ENCODE measurements around the gene ASTN2.

The ASTN2 gene

DNA sequence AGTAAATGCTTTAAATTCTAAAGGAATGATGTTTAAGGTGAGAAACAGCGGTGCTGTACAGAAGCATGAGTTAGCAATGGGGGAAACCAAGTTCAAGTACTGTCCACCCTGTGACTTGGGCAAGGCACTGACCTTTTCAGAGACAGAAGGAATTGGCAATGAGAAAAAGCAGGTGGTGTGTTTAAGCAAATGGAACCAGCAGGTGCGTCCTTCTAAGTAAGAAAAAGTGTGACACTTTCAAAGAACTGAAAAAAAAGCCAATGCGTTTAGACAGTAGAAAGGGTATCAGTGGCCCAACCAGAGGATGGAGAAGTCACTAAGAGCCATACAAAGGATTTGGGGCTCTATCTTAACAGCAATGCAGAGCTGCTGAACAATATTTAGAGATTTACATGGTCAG is 1010.6 kb downstream of the ASTN2 start:
- H3K9ac ChIP-seq (ENCODE audit: insufficient read length, low read depth): no peak overlapping the region
- H3K27me3 ChIP-seq (ENCODE audit: insufficient read depth, insufficient read length): no peaks in the 10 kb centered on the region
- H3K4me1 ChIP-seq (ENCODE audit: insufficient read depth, insufficient read length): no peaks in the 10 kb centered on the region
- H3K4me3 ChIP-seq (ENCODE audit: insufficient read length, low read depth): no peak overlapping the region
- no peaks in the 10 kb centered on the region for H3K36me3 ChIP-seq (ENCODE audit: insufficient read depth, insufficient read length, low read length)
- no peak for DNase-seq (ENCODE audit: low read depth, low spot score)
- no peaks in the 10 kb centered on the region for H3K9me3 ChIP-seq (ENCODE audit: insufficient read depth, low read length)
- TF ChIP-seq SUZ12 (IDR thresholded peaks at IDR 0.05; ENCODE audit: extremely low read depth, insufficient read depth, insufficient read length) (no peak), ZNF274 (IDR thresholded peaks at IDR 0.05; ENCODE audit: low read depth, low read length) (no peak), YY1 (IDR thresholded peaks at IDR 0.05; ENCODE audit: insufficient read depth, insufficient read length) (no peak)

DNA sequence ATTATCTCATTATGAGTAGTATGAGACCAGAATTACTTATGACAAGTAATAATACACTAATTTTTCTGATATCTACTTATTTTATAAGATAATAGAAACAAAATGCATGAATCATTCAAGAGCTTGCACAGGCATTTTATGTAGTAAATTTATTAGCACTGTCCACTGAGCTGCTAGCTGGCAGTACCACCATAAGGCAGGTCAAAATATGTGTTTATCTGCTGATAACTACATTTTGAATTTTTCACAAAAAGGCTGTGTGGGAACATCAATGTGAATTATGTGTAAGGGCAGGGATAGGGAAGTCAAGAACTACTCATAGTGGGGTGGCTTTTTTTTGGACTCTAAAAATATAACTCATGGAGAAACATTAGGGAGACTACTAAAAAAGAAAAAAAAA is 1011.7 kb downstream of the ASTN2 start:
- TF ChIP-seq YY1 (IDR thresholded peaks at IDR 0.05; ENCODE audit: insufficient read depth, insufficient read length) (no peak), SUZ12 (IDR thresholded peaks at IDR 0.05; ENCODE audit: extremely low read depth, insufficient read depth, insufficient read length) (no peak), ZNF274 (IDR thresholded peaks at IDR 0.05; ENCODE audit: low read depth, low read length) (no peak)
- H3K9ac ChIP-seq (ENCODE audit: insufficient read length, low read depth): no peak overlapping the region
- no peaks in the 10 kb centered on the region for H3K4me1 ChIP-seq (ENCODE audit: insufficient read depth, insufficient read length)
- H3K36me3 ChIP-seq (ENCODE audit: insufficient read depth, insufficient read length, low read length): peaks cover 7% of the 10 kb centered on the region
- H3K27me3 ChIP-seq (ENCODE audit: insufficient read depth, insufficient read length): no peaks in the 10 kb centered on the region
- H3K9me3 ChIP-seq (ENCODE audit: insufficient read depth, low read length): no peaks in the 10 kb centered on the region
- no peak overlapping the region for H3K4me3 ChIP-seq (ENCODE audit: insufficient read length, low read depth)
- DNase-seq (ENCODE audit: low read depth, low spot score): no peak

DNA sequence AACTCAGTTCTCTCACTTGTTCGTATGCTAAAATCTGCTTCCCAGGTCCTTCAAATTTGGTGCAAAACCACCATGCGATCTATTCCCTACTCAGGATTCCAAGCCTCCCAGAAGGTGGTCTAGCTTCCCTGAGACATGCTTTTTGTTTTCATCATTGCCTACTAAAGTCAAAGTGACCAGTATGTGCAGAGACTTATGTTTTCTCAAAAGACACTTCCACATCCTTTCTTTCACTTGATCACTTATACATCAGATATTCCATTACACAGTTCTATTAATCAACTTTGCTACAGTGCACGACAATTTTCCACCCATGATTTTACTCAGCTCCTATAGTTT is 1019.2 kb downstream of the ASTN2 start:
- Histone ChIP-seq H3K4me3 (ENCODE audit: insufficient read length, low read depth) (no peak overlapping the region), H3K27me3 (ENCODE audit: insufficient read depth, insufficient read length) (no peaks in the 10 kb centered on the region), H3K9me3 (ENCODE audit: insufficient read depth, low read length) (no peaks in the 10 kb centered on the region), H3K36me3 (ENCODE audit: insufficient read depth, insufficient read length, low read length) (peaks cover 55% of the 10 kb centered on the region), H3K9ac (ENCODE audit: insufficient read length, low read depth) (no peak overlapping the region), H3K4me1 (ENCODE audit: insufficient read depth, insufficient read length) (peaks cover 5% of the 10 kb centered on the region)
- TF ChIP-seq SUZ12 (IDR thresholded peaks at IDR 0.05; ENCODE audit: extremely low read depth, insufficient read depth, insufficient read length) (no peak), ZNF274 (IDR thresholded peaks at IDR 0.05; ENCODE audit: low read depth, low read length) (no peak), YY1 (IDR thresholded peaks at IDR 0.05; ENCODE audit: insufficient read depth, insufficient read length) (no peak)
- DNase-seq (ENCODE audit: low read depth, low spot score): no peak

DNA sequence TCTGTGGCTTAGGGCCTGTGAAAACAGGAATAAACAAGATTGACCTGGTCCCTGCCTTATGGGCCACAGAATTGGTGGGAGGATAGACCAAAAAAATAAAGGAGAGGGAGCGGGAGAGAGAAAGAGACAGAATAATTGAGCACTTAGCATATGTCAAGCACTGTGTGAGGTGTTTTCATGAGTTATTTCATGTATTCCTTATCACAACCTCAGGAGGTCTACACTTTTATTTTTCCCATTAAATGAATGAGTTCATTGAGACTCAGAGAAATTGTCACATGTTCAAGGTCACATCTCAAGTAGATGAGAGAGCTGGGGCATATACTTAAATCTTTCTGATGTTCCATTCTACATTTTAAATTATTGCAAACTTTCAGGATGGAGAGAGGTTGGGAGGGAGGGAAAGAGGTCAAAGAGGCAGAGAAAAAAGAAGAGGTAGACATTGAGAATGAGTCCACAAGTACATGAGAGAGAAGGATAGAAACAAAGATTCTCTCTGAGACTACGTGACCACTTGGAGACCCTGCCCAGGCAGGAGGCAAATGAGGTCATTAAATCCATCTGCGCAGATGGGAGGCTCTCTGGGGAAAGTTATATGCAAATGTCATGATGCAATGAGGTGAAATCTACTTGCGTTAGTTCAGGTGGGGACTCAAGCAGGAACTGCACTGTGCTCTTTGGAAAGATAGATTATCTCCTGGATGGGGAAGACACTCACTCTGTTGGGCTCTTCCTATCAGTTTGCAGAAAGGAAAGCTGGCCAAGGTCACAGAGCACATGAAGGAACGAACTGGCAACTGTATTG is 1019.8 kb downstream of the ASTN2 start:
- Histone ChIP-seq H3K9me3 (ENCODE audit: insufficient read depth, low read length) (no peaks in the 10 kb centered on the region), H3K4me1 (ENCODE audit: insufficient read depth, insufficient read length) (peaks cover 5% of the 10 kb centered on the region), H3K9ac (ENCODE audit: insufficient read length, low read depth) (no peak overlapping the region), H3K27me3 (ENCODE audit: insufficient read depth, insufficient read length) (no peaks in the 10 kb centered on the region), H3K36me3 (ENCODE audit: insufficient read depth, insufficient read length, low read length) (peaks cover 55% of the 10 kb centered on the region), H3K4me3 (ENCODE audit: insufficient read length, low read depth) (no peak overlapping the region)
- TF ChIP-seq SUZ12 (IDR thresholded peaks at IDR 0.05; ENCODE audit: extremely low read depth, insufficient read depth, insufficient read length) (no peak), ZNF274 (IDR thresholded peaks at IDR 0.05; ENCODE audit: low read depth, low read length) (no peak), YY1 (IDR thresholded peaks at IDR 0.05; ENCODE audit: insufficient read depth, insufficient read length) (no peak)
- no peak for DNase-seq (ENCODE audit: low read depth, low spot score)

DNA sequence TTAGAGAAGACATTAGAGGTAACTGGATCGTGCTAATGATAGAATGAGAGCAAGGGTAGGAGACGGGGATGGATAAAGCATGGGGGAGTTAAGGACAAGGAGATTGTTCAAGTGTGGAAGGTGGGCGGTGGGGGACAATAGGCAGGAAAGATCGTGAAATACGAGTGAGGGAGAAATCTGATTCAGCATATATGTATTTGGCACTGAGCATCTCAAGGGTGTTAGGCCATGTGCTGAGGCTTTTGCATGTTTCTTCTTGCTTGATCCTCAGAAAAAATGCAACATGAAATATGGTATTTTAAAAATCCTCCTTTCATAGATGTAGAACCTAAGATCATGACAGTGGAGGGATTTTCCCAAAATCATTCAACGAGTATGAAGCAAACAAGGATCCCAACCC is 1020.8 kb downstream of the ASTN2 start:
- no peak for DNase-seq (ENCODE audit: low read depth, low spot score)
- Histone ChIP-seq H3K9ac (ENCODE audit: insufficient read length, low read depth) (no peak overlapping the region), H3K27me3 (ENCODE audit: insufficient read depth, insufficient read length) (no peaks in the 10 kb centered on the region), H3K9me3 (ENCODE audit: insufficient read depth, low read length) (no peaks in the 10 kb centered on the region), H3K4me1 (ENCODE audit: insufficient read depth, insufficient read length) (peaks cover 5% of the 10 kb centered on the region), H3K36me3 (ENCODE audit: insufficient read depth, insufficient read length, low read length) (peaks cover 55% of the 10 kb centered on the region), H3K4me3 (ENCODE audit: insufficient read length, low read depth) (no peak overlapping the region)
- no peak for TF ChIP-seq ZNF274 (IDR thresholded peaks at IDR 0.05; ENCODE audit: low read depth, low read length)
- no peak for TF ChIP-seq SUZ12 (IDR thresholded peaks at IDR 0.05; ENCODE audit: extremely low read depth, insufficient read depth, insufficient read length)
- TF ChIP-seq YY1 (IDR thresholded peaks at IDR 0.05; ENCODE audit: insufficient read depth, insufficient read length): no peak

DNA sequence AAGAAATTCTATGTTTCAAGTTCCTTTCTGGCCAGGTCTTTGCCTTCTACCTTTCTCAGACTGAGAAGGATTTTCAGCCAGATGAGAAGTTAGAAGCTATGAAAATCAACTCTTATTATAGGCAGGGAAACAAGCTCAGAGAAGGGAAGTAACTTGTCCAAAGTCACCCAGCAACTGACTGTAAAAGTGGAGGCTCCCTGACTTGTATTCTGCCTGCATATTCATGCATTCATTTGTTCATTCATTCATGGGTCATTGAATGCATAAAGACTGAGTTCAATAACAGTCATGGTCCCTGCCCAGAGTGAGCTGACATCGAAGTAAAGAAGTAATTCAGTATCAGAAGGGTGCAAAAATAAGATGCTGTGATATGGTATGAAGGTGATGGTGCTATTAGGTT is 1021.7 kb downstream of the ASTN2 start:
- peaks cover 5% of the 10 kb centered on the region for H3K4me1 ChIP-seq (ENCODE audit: insufficient read depth, insufficient read length)
- H3K9ac ChIP-seq (ENCODE audit: insufficient read length, low read depth): no peak overlapping the region
- DNase-seq (ENCODE audit: low read depth, low spot score): no peak
- no peak overlapping the region for H3K4me3 ChIP-seq (ENCODE audit: insufficient read length, low read depth)
- no peaks in the 10 kb centered on the region for H3K9me3 ChIP-seq (ENCODE audit: insufficient read depth, low read length)
- H3K36me3 ChIP-seq (ENCODE audit: insufficient read depth, insufficient read length, low read length): peaks cover 48% of the 10 kb centered on the region
- H3K27me3 ChIP-seq (ENCODE audit: insufficient read depth, insufficient read length): no peaks in the 10 kb centered on the region
- TF ChIP-seq SUZ12 (IDR thresholded peaks at IDR 0.05; ENCODE audit: extremely low read depth, insufficient read depth, insufficient read length) (no peak), ZNF274 (IDR thresholded peaks at IDR 0.05; ENCODE audit: low read depth, low read length) (no peak), YY1 (IDR thresholded peaks at IDR 0.05; ENCODE audit: insufficient read depth, insufficient read length) (no peak)

DNA sequence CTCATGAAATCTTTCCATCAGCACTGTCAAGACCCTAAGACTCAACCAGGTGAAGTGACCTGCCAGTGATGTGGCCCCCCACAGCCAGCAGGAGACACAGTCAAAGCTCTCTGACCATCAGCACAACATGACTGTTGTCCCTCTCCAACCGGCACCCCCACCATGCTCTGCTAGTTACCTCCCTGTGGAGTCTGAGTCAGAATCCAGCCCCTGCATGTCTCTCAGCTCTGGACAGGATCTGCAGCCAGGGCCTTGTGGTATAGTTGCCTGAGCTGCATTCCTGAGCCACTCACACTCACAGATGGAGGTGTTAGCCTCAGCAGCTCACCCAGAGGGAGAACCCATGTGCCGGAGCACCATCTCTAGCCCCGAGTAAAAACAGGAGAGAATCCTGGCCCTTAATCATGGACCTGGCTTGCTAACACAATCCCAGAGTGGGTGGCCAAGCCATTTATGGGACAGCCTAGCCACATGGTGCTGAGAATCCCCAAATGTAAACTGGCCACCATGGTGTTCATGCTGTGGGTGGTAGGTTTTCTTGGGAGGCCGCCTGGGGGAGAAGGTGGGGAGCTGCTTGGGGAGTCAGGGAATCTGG is 1023.5 kb downstream of the ASTN2 start:
- H3K4me3 ChIP-seq (ENCODE audit: insufficient read length, low read depth): no peak overlapping the region
- H3K27me3 ChIP-seq (ENCODE audit: insufficient read depth, insufficient read length): no peaks in the 10 kb centered on the region
- H3K9me3 ChIP-seq (ENCODE audit: insufficient read depth, low read length): no peaks in the 10 kb centered on the region
- H3K4me1 ChIP-seq (ENCODE audit: insufficient read depth, insufficient read length): peaks cover 5% of the 10 kb centered on the region
- no peak for DNase-seq (ENCODE audit: low read depth, low spot score)
- no peak overlapping the region for H3K9ac ChIP-seq (ENCODE audit: insufficient read length, low read depth)
- peaks cover 47% of the 10 kb centered on the region for H3K36me3 ChIP-seq (ENCODE audit: insufficient read depth, insufficient read length, low read length)
- TF ChIP-seq ZNF274 (IDR thresholded peaks at IDR 0.05; ENCODE audit: low read depth, low read length) (no peak), SUZ12 (IDR thresholded peaks at IDR 0.05; ENCODE audit: extremely low read depth, insufficient read depth, insufficient read length) (no peak), YY1 (IDR thresholded peaks at IDR 0.05; ENCODE audit: insufficient read depth, insufficient read length) (no peak)

Data from NT2/D1 (cell line).